NT2/D1 (cell line): ENCODE data around the gene ABCC6.

Experiments
- SUZ12 ChIP-seq: IDR thresholded peaks from 2 replicates; pipeline ENCODE4 v1.6.1; 2011; ENCODE audit not compliant: insufficient read length, insufficient read depth; ENCODE audit errors: extremely low read depth
- YY1 ChIP-seq: IDR thresholded peaks from 2 replicates; pipeline ENCODE4 v1.6.1; 2011; ENCODE audit not compliant: insufficient read length, insufficient read depth
- ZNF274 ChIP-seq: IDR thresholded peaks from 2 replicates; pipeline ENCODE4 v1.6.1; 2011; ENCODE audit warnings: mild to moderate bottlenecking, low read depth, low read length

DNA sequence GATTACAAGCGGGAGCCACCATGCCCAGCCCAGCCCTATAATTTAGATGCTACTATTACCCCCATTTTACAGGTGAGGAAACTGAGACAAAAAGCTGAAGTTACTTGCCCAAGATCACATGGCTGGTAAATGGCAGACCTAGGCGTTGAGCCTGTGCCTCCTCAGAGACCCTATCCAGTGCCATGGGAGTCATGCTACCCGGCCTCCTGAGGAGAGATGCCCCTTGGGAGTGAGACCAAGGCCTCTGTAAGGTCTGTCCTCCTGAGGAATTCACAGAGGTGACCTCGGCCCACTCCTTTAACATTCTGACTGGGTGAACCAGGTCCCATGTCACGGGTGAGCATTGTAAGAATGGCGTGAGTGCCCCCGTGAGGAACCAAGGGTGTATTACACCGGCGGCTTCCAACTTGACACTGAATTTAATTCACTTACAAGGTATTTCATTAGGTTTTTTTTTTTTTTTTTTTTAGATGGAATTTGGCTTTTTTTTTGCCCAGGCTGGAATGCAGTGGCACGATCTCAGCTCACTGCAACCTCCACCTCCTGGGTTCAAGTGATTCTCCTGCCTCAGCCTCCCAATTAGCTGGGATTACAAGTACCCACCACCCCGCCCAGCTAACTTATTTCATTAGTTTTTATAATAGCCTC lies 95.7 kb downstream of the ABCC6 start:
- TF ChIP-seq ZNF274, result no peak
- no peak for TF ChIP-seq SUZ12
- TF ChIP-seq YY1, result no peak
